NCI-H460 (cell line): ENCODE measurements around the gene MEGF11. TPM values are rescaled to one million over a fixed set of nuclear protein-coding genes. Genes with fewer than 3 reads are reported as not detected.
"Not testable (repeated sequence)": the region's sequence is repeated elsewhere in the genome, so short reads cannot be mapped to it uniquely, and the experiment has no call there.

Source experiments
- DNase-seq: peaks from one replicate; pipeline ENCODE4 v3.0.0-alpha.2; 2016; ENCODE audit warnings: low read depth; ENCODE audit errors: extremely low read depth
- total RNA-seq: library from RNA; depleted of rRNA; stranded (reverse); fragments of >200 nt; shearing (Covaris generic); gene quantifications from 2 replicates; pipeline ENCODE4 v1.2.3, GENCODE V29; 2014

Gene MEGF11
- total RNA-seq, 1 experiment from 2014 or later: 0.40 TPM

DNA sequence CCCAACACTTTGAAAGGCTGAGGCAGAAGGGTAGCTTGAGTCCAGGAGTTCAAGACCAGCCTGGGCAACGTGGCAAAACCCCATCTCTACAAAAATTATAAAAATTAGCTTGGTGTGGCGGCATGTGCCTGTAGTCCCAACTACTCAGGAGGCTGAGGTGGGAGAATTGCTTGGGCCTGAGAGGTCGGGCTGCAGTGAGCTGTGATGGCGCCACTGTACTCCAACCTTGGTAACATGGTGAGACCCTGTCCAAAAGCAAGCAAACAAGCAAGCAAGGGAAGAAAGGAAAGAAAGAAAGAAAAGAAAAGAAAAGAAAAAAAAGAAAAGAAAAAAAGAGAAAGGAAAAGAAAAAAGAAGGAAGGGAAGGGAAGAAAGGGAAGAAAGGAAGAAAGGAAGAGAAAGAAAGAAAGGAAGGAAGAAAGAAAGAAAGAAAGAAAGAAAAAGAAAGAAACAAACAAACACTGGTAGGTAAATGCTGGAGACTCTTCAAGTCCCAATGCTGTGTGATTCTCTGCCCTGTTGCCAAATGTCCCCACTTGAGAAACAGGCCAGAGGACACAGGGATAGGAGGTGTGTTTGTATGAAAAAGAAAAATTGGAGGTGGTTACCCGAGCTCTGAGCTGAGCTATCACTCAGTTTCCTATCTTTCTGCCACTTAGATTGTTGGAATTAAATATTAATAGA lies 263.1 kb downstream of the MEGF11 start:
- DNase-seq: no peak

DNA sequence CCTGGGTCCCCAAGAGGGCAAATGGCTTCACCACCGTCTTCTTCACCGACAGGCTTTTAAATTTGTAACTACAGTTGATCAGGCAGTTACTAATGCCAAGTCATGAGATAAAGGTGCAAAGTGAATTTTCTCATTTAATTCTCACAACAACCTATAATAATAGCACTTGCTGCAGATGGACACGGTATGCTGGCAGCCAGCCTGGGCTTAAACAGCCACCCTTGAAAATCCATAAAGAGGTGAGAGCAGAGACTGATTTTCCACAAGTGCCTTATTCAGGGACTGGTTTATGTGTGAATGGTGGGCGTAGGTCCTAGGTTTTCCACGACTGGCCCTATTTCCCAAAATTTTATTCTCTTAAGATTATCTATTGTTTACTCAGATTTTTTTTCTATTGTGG lies 266.4 kb downstream of the MEGF11 start:
- DNase-seq: no peak

DNA sequence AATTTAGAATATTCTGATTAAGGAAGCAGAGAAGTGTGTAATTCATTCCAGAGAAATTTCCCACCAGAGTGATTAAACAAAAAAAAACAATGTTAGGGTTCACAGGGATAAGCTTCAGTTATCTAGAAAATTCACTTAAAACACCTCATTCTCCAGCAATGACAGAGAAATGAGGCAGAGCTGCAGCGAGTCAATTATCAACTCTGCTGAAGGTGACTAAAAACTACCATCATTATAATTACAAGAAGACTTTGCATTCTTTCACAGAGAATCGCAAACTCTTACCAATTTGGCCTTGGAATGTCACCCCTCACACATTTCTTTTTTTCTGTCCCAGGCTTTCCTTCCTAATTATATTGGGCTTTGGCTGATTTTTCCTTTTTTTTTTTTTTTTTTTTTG lies 267.1 kb downstream of the MEGF11 start:
- DNase-seq: no peak

DNA sequence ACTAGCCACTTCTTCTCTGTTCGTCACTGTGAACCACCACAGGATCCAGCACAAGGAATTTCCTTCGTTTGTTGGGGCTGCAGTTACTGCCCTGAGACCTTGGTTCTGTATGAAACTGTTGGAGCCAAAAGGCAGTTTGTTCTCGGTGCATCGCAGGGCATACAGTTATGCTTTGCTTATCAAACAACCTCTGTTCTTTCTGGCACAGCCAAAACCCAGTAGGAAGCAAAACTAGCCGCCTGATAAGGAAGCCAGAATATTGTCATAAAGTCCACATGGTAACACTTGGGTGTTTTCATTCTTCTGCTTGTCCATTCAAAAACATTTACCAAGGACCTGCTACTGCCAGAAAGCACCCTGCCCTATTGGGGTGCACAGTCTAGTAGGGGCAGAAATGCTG lies 268.2 kb downstream of the MEGF11 start:
- no peak for DNase-seq

DNA sequence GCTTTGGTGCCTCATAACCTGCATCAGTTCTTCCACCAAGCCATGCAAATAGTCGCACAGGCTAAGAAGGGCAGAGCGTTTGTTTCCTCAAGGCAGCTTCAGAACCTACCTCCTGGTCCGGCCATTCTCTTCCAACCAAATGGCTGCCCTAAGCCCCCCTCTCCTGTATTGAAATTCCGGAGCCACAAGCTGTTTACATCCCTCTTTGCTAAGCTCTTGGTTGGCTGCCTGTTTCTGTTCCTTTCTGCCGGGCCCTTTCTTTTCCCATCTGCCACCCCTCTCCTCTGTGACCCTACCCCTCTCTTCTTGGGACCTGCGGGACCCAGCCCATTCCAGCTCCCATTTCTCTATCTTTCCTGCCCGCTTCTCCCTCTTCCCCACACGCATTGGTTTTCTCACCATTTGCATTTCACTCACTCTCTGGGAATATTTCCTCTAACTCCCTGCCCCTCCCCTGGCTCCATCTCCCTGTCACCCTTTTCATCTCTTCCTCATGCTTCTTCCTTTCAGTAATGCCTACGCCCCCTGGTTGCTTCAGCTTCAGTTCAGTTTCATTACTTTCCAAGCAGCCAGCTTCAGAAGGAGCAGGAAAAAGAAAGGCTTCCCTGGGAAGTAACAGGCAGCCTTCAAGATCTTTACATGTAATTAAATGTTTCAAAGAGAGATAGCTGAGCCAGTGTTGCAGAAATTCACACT lies 270.8 kb downstream of the MEGF11 start:
- no peak for DNase-seq

DNA sequence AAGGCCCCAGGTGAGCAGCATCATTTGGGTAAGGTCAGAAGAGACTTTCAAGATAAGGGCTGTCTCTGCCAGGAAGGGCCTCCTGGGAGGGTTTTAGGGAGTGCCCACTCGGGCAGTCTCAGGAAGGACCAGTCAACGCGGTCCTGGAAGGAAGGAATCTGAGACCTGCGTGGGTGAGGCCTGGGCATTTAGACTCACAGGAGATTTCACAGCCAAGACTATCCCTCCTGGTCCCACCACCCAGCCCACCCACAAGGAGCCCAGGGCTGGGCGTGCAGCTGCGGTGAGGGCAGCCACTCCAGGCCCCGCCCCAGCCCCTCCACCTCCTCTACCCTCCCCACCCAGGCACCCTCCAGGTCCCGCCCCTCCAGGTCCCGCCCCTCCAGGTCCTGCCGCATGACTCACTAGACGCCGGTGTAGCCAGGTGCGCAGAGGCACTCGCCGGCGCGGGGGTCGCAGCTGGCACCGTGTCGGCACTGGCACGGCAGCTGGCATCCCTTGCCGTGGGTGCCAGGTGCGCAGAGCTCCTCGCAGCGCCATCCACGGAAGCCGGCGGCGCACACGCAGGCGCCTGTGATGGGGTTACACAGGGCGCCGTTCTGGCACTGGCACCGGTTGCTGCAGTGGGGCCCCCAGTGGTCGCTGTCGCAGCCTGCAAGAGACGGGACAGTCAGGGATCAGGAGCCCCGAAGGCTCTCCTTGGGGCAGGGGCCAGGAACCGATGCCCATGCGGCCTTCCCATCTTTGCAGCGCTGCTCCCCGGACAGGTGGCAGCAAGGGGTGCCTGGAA lies 271.5 kb downstream of the MEGF11 start:
- no peak for DNase-seq

DNA sequence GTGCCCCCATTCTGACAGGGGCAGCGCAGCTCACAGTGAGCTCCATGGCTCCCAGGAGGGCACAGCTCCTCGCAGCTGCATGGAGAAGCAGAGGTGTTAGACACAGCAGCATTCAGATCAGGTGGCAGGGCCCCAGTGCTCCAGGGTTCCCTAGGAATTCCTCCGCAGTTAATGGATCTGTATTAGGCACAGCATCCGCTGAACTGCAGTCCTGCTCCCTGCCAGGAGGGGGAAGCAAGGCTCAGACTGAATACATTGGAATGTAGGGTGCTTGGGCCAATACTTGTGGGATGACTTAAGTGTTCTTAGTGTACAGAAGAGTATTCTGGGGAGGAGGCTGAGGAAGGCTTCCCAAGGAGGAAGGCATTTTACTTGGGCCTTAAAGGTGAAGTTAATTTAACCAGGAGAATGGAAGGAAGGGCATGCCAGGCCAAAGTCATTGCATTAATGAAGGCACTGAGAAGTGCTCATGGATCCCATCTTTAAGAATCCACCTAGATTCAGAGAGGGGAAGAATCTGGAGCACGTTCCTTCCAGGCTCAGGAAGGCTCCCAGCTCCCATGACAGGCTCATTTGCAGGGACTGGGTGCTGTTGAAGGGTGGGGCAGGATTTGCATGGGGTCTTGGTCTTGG lies 272.6 kb downstream of the MEGF11 start:
- DNase-seq: peak; percentile 48

DNA sequence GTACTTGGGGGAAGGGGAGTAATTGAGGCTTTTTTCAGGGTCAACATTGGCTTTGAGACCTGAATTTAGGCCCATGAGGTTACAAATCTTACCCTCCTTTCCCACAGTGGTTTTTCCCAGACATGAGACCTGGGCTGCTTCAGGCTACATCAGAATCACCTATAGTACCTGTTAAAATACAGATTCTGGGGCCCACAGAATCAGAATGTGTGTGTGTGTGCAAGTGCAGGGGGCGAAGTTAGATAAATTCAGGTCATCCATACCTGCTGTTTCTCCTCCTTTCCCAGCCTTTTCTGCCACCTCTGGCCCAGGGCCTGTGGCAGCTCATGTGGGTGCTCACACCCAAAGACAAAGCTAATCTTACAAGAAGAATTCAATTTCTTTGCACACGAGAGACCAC lies 273.7 kb downstream of the MEGF11 start:
- DNase-seq: no peak

DNA sequence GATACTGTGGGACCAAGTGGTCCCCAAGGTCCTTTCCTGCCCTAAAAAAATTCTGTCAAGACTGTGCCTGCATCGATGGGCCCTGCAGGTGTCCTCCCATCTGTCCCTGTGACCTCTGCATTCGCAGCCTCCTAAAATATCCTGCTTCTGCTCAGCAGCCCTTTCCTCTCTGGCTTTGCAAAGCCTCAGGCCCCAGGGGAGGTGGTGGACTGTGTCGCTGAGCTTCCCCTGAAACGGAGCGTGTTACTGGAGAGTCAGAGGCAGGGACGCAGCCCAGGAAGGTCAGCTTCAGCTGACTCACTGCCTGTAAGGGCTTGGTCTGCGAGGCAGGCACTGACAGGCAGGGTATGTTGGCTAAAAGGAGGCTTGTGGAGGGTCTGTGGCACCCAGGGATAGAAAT lies 274.2 kb downstream of the MEGF11 start:
- DNase-seq: no peak

DNA sequence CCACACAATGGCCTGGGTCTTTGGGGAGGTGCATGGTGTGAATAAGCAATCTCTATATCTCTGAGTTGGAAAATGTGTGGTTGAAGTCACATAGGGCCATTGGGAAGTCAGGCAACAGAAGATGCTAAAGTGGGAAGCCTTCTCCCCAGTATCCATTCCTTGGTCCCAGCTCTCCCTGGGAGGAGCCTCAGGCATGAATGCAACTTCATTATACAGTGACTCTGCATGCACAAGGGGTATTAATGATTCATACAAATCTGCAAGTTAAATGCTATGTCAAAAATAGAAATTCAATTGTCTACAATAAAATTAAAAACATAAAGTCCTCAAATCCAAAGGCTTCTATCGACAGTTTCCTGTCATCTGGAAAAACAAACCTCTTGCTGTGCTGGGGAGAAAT lies 275.4 kb downstream of the MEGF11 start:
- no peak for DNase-seq

DNA sequence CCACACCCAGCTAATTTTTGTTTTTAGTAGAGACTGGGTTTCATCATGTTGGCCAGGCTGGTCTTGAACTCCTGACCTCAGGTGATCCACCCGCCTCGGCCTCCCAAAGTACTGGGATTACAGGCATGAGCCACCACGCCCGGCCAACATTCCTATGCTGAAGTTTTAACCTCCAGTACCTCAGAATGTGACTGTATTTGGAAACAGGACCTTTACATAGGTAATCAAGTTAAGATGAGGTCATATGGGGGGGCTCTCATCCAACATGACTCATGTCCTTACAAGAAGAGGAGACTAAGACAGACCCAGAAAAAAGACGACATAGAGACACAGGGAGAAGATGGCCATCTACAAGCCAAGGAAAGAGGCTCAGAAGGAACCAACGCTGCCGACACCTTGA lies 277.4 kb downstream of the MEGF11 start:
- DNase-seq: not testable (repeated sequence)

DNA sequence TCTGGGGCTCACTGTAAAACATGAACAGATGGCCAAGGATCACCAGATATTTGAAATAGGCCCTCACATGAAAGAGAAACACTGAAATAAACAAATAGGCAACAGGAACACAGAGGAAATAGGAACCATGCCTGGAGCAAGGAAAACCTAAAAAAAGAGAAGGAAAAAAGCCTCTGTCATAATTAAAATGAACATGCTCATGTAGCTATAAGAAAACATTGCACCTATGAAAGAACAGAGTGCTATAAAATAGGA lies 281.9 kb downstream of the MEGF11 start:
- DNase-seq: no peak

DNA sequence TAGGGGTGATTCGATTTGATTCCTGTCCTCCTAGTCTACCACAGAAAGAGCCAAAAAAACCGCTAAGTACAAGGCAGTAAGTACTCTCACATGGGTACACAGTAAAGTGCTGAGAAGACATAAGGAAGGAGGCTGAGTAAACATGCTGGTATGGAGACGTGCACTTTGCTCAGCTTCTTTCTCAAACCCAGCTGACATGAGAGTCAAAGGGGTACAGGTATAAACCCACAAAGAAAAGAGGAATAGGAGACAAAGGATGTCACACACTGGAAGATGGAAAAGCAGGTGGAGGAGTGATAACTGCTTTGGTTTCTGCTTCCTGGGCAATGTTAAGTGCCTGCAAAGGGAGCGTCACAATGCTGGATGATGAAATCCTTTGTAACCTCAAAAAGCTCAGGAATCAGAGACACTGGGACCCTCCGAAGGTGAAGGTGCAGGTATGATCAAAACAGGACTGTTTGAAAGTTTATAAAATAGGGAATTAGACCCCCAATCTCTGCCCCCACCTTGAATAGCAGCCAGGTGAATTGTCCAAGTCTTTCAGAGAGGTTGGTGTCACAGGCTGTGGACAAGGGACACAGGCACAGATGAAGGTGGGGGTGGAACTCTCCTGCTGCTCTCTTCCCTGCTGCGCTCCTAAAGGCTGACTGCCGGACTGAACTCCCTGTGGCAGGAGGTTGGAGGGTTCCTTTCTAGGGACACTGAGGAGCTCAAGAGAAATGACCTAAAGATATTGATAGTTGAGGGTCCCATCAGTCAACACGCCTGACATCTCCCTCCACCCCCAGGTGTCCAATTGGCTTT lies 282.4 kb downstream of the MEGF11 start:
- DNase-seq: peak; percentile 51

DNA sequence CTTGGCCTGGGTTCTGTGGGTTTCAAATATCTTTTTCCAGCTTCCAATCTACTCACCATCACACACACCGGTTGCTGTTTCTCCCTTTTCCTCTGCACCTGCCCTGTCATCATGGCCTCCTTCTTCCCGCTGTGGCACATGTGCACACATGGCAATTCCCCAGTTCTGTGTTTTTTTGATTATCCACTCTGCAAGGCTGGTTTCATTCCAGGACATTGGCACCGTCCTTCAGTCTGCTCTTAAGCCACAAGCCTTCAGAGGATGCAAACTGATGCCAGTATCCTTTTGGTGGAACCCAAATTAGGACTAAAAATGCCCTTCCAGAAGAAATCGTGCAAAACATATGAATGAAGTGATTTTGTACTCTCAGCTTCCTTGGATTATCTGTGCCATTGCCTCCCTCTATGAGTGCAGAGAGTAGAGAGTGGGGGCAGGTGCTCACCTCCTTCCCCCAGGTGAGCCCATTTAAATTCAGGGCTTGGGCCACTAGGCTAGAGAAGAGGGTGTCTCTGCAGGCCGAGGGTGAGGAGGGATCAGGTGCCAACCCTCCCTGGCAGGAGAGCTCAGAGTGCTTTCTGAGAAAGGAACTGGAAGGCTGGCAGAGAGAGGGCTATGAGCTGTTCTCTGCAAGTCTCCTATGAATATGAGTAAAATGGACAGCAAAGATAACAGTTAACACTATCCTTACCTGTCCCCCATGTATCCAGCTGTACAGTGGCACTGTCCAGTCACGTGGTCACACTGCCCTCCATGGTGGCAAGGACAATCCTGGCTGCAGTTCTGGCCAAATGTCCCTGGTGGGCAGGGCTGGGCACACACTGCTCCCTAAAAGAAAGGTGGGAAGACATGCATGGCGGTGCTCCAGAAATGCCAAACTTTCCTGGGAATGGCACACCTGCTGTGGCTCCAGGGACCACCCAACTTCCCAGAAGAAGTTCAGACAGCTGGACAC lies 283.4 kb downstream of the MEGF11 start:
- no peak for DNase-seq

DNA sequence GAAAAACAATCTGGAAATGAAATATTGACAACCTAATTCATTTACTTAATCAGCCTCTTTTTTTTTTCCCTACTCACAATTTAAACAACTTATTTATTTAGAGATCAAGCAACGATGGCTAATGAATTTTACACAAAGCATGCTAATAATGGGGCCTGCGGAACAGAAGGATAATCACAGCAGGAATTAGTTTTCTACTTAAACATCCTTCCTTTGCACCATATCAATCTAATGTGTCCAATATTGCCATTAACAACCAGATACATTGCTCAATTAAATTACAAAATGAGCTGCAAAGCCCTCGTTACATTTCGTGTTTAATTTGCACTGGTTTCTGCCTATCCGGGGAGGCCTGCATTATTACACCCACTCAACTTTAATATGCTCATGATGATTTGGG lies 285.0 kb downstream of the MEGF11 start:
- DNase-seq: no peak

DNA sequence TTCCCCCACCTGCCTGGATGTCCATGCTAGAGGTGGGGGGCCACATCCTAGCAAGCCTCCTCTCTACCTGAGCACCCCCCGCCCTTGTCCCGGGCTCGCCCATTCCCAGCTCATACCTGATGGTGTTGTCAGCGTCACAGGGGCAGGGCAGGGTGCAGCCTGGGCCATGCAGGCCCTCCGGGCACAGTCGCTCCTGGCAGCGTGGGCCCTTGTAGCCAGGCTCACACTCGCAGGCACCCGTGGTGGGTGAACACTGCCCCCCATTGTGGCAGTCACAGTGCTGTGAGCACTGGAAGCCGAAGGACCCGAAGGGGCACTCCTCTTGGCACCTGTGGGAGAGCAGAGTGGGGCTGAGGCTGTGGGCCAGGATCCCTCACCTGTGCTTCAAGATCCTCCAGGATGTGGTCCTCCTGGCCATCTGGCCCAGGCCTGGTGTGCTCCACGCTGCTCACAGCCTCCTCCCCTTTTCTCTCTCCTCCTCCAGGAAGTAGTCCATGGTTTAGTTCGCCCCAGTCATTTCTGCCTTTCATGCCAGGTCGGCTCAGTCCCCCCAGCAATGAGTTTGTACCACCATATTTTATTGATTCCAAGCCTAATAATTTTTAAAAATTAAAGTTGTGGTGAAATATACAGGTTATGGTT lies 288.6 kb downstream of the MEGF11 start:
- DNase-seq: no peak

DNA sequence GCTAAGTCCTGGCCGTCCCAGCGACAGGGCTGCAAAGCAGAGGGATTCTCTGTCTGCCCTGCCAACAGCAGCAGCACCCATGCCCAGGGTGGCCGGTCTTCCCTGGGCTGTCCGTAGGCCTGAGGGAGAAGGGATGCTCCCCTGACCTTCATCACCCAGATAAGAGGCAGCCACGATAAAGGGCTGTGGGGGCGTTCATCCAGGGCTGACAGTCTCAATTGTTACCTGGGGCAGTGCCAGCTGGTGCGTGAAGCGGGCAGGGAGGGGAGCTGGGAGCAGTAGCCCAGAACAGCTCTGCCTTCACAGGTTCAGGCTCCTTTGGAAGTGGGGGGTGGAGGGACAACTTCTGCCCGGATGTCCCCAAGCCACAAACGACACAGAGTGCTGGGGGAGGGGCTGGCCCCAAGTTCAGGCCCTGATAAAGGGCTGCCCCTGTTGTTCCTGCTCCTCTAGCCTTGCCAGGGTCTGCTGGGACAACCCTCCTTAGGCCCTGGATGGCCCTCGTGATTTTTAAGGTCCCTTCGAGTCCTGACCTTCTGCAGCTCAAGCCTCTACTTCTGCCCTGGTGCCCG lies 289.6 kb downstream of the MEGF11 start:
- no peak for DNase-seq

DNA sequence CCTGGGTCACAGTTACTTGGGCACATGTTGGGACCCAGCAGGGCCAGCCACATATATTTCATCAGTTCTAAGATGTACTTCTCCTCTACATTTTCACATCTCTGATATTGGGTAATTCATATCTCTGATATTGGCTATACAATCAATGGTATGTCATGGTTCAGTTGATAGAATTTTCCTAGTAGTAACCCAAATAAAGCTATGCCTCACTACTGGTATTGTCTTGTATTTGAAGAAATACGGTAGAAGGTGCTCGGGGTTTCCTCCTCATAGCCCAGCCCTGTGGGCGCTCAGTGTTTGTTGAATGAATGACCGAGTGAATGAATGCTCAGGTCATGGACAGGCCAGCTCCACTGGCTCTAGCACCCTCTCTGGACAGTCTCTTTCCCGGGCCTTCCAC lies 290.2 kb downstream of the MEGF11 start:
- DNase-seq: no peak

DNA sequence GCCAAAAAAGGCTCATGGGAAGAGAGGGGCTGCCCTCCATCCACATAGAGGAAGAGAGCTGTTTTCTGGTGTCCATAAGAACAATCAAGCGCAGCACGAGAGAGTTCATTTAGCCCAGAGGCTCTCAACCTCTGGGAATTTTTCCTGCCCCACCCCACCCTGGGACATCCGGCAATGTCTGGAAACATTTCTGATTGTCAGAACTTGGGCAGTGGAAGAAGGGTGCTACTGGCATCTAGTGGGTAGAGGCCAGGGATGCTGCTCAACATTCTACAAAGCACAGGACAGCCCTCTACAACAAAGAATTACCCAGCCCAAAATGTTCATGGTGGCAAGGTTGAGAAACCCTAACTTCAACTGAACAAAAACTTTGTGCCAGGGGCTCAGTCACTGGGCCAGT lies 291.4 kb downstream of the MEGF11 start:
- no peak for DNase-seq
